GM18502 (cell line): ENCODE data around the gene IMMP2L.
"Not testable (repeated sequence)": the region's sequence is repeated elsewhere in the genome, so short reads cannot be mapped to it uniquely, and the experiment has no call there.

Experiments used
- ATAC-seq: cut with Tn5 transposase; IDR thresholded peaks from one replicate; pipeline ENCODE4 v1.9.1; 2021; ENCODE audit warnings: mild to moderate bottlenecking; ENCODE audit not compliant: unreplicated experiment, poor library complexity

Gene IMMP2L

DNA sequence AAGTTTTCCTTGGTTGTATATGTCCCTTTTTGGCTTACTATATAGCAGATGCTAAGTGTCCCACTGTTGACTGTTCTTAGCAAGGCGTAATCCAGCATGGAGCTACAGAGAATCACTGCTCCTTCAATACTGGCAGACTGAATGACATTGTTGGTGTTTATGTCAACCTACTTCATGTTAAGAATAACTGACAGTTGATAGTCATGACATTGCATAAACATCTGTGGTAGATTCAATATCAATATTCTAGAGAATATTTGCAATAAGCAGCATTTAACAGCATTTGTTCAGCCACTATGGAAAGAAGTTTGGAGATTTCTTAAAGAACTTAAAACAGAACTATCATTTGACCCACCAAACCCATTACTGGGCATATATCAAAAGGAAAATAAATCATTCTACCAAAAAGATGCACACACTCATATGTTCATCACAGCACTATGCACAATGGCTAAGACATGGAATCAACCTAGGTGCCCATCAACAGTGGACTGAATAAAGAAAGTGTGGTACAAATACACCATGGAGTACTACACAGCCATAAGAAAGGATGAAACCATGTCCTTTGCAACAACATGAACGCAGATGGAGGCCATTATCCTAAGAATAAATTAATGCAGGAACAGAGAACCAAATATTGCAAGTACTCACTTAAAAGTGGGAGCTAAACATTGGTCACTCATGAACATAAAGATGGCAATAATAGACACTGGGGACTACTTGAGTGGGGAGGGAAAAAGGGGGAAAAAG lies 88.7 kb downstream of the IMMP2L start:
- ATAC-seq: no peak

DNA sequence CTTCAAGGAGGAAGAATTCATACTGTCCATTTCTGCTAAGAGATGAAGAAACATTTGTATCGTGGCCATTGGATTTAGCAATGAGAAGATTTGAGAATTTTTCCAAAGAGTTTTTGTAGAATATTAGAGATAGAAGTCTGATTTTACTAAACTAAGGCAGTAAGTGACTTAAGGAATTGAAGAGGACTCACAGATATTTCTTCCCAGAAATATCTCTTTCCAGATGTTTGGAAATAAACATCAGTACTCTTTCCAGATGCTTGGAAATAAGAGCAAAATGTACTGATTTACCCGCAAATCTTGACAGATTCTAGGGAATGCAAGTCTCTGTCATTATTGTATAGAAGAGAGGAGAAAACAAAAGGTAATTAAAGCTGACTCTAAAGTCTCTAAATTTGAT lies 91.3 kb downstream of the IMMP2L start:
- ATAC-seq: no peak

DNA sequence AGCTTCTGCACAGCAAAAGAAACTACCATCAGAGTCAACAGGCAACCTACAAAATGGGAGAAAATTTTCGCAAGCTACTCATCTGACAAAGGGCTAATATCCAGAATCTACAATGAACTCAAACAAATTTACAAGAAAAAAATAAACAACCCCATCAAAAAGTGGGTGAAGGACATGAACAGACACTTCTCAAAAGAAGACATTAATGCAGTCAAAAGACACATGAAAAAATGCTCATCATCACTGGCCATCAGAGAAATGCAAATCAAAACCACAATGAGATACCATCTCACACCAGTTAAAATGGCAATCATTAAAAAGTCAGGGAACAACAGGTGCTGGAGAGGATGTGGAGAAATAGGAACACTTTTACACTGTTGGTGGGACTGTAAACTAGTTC lies 92.4 kb downstream of the IMMP2L start:
- not testable (repeated sequence) for ATAC-seq

DNA sequence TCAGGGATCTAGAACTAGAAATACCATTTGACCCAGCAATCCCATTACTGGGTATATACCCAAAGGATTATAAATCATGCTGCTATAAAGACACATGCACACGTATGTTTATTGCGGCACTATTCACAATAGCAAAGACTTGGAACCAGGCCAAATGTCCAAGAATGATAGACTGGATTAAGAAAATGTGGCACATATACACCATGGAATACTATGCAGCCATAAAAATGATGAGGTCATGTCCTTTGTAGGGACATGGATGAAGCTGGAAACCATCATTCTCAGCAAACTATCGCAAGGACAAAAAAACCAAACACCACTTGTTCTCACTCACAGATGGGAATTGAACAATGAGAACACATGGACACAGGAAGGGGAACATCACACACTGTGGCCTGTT lies 96.5 kb downstream of the IMMP2L start:
- not testable (repeated sequence) for ATAC-seq

DNA sequence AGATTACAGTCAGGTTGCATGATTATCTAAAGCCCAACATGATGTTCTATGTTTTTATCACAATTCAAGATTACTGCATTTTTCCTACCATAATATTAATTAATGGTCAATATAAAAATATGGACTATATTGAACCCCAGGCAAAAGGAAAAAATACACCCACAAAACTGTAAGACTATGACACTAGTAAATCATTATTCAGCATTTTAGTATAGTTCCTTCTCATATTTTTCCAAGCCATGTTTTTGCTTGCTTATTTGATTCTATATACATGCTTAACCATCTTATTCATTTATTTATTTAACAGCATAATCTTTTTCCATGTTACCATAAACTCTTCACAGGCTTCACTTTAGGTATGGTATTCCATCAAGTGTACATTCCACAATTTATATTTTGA lies 101.6 kb downstream of the IMMP2L start:
- no peak for ATAC-seq

DNA sequence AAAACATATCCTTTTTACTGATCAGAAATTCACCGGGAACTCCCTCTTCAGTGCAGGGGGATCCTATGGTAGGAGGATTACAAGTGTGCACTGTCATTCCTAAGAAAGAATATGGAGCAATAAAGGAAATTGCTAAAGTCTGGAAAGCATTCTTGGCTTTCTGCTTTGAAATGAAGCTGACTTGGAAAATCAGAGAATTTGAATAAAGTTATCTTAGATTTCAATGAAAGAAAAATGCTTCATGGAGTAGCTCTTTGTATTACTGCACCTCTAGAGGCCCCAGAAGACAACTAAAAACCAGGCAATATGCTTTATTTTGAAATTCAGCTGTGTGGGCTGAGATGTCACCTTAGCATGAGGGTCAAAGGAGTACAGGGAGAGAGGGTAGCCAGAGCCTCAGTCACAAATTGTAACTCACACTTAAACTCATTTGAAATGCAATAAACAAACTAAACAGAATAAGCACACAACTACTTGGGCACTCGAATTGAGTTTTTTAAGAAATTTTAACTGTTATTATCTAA lies 102.5 kb downstream of the IMMP2L start:
- no peak for ATAC-seq

DNA sequence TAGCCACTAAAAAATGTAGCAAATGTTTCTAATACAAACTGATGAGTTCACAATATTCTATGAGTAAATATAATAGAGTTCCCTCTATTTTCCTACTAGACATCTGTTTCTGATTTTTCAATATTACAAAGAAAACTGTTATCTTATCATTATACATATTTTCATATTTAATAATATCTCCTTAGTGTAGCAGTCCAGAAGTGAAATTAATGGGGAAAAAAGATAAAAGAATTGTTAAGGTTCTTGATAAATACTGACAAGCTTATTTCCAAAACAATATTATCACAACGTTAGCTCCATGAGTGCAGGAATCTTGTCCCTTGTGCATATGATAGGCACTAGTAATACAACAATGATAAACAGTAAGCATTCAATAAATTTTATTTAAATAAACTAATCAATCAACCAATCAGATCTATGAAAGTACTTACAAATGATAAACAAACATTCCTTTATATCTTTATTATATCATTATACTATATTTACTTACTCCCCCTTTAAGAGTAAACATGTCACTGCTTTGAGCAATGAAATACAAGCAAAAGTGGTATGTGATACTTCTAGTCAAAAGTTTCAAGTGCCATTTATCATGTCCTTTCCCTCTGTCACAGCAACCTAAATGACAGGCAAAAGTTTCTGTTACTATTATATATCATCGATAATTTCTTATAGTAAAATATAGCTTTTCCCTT lies 103.1 kb downstream of the IMMP2L start:
- no peak for ATAC-seq

DNA sequence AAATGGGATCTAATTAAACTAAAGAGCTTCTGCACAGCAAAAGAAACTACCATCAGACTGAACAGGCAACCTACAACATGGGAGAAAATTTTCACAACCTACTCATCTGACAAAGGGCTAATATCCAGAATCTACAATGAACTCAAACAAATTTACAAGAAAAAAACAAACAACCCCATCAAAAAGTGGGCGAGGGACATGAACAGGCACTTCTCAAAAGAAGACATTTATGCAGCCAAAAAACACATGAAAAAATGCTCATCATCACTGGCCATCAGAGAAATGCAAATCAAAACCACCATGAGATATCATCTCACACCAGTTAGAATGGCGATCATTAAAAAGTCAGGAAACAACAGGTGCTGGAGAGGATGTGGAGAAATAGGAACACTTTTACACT lies 111.6 kb downstream of the IMMP2L start:
- ATAC-seq: not testable (repeated sequence)

DNA sequence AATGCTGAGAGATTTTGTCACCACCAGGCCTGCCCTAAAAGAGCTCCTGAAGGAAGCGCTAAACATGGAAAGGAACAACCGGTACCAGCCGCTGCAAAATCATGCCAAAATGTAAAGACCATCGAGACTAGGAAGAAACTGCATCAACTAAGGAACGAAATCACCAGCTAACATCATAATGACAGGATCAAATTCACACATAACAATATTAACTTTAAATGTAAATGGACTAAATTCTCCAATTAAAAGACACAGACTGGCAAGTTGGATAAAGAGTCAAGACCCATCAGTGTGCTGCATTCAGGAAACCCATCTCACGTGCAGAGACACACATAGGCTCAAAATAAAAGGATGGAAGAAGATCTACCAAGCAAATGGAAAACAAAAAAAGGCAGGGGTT lies 114.8 kb downstream of the IMMP2L start:
- not testable (repeated sequence) for ATAC-seq

DNA sequence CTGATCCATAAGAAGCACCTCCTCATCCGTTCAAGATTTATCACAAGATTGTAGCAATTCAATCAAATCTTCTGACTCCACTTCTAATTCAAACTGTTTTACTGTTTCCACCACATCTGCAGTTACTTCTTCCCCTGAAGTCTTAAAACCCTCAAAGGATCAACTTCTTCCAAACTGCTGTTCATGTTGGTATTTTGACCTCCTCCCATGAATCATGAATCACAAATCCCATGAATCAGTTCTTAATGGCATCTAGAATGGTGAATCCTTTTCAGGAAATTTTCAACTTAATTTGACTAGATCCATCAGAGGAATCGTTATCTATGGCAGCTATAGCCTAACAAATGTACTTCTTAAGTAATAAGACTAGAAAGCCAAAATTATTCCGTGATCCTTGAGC lies 122.3 kb downstream of the IMMP2L start:
- ATAC-seq: no peak

DNA sequence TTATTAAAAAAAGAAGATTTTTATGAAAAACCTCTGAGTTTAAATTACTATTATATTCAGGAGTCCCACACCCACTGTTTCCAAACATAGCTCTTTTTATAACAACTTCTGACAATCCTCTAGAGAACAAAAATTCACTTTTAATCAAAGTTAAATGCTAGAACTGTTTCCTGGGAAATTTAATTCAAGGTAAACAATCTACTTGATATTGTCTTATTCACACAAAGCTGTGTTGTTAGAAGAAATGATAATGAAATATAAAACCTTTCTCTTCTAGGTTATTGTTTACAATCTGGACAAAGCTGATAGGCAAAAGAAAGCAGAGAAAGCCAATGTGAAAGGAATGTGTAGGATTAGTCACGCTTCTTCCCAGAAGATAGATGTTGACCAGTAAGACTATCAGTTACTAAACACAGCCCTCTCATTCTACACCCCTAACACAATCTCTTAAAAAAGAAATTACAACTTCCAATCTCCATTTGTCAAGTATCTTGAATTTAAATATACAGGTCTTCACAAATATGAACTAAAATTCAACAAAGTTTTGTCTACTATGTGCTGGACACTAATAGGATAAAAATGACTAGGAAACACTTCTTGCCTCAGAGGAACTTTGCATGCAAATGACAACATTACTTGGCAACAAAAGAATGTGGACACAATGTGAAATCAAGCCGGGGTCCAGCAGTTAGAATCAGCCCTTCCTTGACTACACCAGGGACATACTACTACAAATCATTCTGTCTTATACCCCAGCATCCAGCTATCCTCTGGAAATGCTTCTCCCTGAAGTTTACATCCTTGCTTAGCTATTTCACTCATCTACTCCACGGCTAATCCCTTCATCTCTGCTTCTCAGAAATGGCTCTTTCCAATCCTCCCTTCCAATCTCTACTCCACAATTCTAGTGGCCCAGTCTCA lies 123.7 kb downstream of the IMMP2L start:
- no peak for ATAC-seq

DNA sequence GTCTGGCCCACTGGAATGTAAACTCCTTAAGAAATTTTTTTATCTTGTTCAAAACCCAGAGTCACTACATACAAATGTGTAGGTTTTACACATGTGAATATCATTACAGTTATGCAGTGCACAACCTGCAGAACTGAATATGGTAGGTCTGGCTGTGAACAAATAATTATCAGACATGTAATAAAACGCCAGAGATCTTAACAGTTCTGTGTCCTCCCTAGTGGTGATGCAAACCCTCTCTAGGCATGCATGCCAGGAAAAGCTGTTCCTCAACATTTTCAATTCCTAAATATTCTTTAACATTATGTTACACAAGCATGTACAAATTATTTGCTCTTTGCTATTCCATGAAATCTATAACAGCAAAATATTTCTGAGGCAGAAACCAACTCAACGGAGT lies 124.6 kb downstream of the IMMP2L start:
- no peak for ATAC-seq

DNA sequence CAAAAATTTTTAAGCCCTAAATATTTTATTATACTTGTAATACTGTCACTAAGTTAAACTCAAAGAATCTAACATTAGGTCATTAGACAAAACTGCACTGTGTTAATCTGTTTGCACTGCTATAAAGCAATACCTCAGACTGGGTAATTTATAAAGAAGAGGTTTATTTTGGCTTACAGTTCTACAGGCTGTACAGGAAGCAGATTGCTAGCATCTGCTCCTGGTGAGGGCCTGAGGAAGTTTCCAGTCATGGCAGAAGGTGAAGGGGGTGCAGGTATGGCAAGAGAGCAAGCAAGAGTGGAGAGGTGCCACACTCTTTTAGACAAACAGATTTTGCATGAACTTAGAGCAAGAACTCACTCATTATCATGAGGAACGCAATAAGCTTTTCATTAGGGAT lies 125.7 kb downstream of the IMMP2L start:
- ATAC-seq: no peak

DNA sequence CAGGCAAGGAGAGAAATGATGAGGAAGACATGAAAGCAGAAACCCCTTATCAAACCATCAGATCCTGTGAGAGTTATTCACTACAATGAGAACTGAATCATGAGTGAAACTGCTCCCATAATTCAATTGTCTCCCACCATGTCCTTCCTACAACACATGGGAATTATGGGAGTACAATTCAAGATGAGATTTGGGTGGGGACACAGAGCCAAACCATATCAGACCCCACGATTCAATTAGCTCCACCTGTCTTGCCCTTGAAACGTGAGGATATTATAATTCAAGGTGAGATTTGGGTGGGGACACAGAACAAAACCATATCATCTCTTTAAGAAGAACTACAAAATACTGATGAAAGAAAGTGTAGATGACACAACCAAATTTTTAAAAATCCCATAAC lies 128.9 kb downstream of the IMMP2L start:
- no peak for ATAC-seq

DNA sequence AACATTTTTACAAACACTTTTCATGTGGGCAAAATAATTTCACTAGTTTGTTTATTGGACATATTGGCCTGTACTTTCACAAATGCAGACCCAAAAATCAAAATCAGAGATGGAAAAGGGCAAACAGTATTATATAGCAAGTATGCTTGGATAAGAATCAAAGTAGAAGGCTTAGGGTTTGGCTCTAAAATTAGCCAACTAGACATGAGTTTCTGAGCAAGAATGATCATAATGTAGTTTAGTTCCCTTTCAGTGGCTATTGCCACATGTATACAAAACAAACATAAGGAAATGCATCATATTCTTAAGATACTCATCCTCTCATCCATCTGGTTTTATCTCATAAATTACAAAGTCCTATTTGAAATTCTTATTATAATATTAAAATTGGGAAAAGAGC lies 132.5 kb downstream of the IMMP2L start:
- no peak for ATAC-seq

DNA sequence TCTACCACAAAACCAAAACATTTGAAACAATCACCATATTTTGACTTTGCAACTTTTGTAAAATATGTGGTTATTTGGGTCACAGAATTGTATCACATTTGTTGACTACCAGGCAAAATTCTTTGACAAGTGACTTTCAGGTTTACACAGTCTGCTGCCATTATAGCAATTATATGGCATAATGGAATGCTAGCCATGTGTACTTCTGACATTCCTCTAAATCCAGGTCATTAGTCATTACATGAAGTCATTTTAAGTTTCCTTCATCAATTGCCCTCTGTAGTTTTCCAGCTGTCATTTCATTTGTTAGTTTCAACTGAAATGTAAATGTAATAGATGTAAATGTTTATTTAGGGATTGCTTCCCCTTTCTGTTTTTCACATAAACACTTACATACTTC lies 137.5 kb downstream of the IMMP2L start:
- ATAC-seq: no peak

DNA sequence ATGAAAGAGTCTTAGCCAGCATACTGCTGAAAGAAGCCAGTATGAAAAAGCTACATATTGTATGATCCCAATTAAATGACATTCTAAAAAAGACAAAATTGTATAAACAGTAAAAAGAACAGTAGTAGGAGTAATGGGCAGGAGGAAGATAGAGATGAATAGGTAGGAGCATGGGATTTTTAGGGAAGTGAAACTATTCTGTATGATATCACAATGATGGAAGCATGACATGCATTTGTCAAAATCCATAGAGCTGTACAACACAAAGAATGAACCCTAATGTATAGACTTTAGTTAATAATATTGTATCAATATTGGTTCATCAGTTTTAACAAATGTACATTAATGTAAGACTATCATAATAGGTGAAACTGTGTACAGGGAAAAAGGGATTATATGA lies 147.9 kb downstream of the IMMP2L start:
- ATAC-seq: no peak

DNA sequence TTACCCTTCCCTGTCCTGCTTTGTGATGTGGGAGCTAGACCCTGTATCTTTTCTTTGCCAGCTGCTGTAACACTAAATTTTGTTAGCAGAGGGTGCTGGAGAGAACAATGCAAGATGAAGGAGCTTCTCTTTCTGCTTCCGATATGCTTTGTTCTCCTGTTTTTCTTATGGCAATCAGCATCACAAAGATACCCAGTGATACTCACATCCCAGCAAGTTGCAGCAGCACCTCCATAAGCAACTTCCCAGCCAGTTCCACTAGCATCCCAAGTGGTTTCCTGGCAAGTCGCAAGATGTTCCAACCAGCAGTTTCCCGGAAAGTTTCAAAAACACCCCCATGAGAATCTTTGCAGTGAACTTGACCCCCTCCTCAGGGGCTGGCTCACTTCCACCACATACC lies 148.6 kb downstream of the IMMP2L start:
- no peak for ATAC-seq

DNA sequence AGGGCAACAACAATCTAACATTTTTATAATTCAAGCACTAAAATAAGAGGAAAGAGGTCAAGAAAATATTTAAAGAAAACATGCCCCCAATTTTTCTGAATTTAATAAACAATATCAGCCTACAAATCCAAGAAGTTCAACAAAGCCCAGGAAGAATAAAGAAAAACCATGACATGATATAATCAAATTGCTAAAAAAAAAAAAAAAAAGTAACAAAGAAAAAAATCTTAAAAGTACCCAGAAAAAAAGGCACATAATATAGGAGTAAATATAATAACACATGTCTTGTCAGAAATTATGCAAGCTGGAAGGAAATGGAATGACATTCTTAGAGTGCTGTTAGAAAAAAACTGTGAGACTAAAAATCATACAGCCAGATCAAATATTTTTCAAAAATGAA lies 151.4 kb downstream of the IMMP2L start:
- ATAC-seq: no peak

DNA sequence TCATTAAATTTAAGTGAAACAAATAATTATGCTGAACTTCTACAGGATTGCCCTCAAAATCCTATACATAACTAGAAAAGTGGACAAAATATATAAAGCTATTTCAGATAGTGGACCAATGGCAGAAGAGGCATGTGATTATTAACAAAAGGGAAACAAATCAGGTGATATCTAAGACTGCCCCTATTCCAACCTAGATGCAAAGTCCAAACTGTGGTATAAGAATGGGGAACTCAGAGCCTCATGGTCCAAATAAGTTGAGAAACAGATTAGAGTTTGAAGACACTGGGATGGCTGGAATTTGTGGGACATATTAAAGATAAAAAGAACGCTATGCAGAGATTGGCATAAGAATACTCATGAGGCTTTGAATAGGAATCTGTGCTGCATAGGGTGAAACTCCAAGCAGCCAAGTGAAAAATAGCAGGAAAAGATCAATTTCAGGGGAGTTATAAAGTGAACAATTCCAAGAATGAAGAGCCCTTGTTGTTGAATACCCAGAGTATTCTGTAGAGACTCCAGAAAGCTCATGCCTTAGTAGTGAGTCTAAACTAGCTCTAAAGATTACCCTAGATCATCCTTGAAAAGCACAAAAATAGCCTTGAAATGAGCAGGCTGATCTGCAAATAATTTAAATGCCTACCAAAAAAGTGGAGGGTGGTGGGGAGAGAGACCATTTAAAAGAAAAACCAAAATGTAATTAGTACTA lies 152.4 kb downstream of the IMMP2L start:
- ATAC-seq: no peak
